Stimulated activated CD8-positive, alpha-beta memory T cell treated with anti-CD3 and anti-CD28 coated beads, Interleukin-12 subunit alpha, Interleukin-12 subunit beta, amount 100 ng/mL, for 1 hour (primary cell): ENCODE measurements around the gene COX17.

Source experiments
- DNase-seq: peaks from one replicate; pipeline ENCODE4 v3.0.0-alpha.2; 2020; ENCODE audit warnings: low read depth

COX17 gene

GRCh38 chr3:119620899-119621298 is 56.3 kb downstream of the COX17 start:
- DNase-seq, result no peak
